Skin epidermis (tissue), 12 donors: ENCODE data around the gene LIMS4.
"Not testable (repeated sequence)": the region's sequence is repeated elsewhere in the genome, so short reads cannot be mapped to it uniquely, and the experiment has no call there.

ENCODE experiments used
- H3K27ac ChIP-seq, 21 experiments: fragments of 200-600 bp; sonication (generic) in 11 of 21; one replicate each; pipeline ENCODE4 v1.5.0; 2020; ENCODE audit warnings: mild to moderate bottlenecking in 3 of 21, inconsistent platforms in 2 of 21, moderate library complexity in 2 of 21
- H3K4me3 ChIP-seq, 7 experiments: fragments of 200-600 bp; sonication (generic) in 2 of 7; one replicate each; pipeline ENCODE4 v1.5.0; 2020; ENCODE audit warnings: inconsistent platforms in 2 of 7, mild to moderate bottlenecking in 2 of 7, moderate library complexity in 1 of 7

Gene LIMS4

GRCh38 chr2:110472171-110473058 is at the start of gene LIMS4:
LIMS4 (minus strand) TSS chr2:110472816; CDS start chr2:110472778, 38 bp downstream.
- not testable (repeated sequence) for H3K4me3 ChIP-seq, H3K27ac ChIP-seq

DNA sequence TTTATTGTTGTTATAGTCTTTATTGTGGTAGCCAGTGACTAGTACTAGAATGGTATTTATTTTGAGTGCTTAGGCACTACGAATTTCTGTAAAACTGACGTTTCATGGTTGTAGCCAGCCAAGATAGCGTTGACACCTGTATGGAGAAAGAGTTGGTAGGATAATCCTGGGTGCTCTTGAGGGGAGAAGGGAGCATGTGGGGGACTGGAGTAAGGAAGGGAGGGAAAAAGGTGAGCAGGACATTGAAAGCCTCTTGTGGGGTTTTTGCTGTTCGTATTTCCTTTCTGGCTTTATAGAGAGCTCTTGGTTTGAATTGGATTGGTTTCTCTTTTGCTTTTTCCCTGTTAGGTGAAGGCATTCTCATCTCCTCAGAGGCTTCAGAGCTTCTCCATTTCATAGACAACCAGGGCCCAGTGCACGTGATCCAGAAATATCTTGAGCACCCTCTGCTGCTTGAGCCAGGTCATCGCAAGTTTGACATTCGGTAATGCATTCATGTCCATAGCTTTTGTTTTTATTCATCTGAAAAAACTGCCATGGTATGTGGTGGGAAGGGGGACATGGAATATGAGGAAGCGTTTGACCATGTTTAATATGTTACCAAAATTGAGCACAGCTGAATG is 27.2 kb upstream of the LIMS4 start:
- not testable (repeated sequence) for H3K4me3 ChIP-seq, H3K27ac ChIP-seq

DNA sequence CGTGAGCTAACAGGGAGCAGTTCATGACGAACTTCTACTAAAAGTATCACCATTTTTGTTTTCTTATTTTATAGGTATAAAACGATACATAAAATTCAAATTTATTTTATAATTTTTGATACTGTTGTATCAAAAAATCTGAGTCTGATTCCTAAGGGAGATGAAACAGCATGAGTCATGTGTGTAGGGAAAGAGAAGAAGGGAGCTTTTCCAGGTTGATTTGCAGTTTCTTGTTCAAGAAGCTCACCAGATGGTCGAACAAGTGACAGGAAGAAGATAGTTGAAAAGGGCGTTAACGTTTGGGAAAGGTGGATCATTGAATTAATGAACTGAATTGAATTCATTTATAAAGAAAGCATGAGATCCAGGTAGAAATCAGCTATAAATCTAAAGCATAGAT is 23.4 kb upstream of the LIMS4 start:
- H3K27ac ChIP-seq, H3K4me3 ChIP-seq: not testable (repeated sequence)

GRCh38 chr2:110494488-110494887 is 21.9 kb upstream of the LIMS4 start:
- not testable (repeated sequence) for H3K27ac ChIP-seq, H3K4me3 ChIP-seq

DNA sequence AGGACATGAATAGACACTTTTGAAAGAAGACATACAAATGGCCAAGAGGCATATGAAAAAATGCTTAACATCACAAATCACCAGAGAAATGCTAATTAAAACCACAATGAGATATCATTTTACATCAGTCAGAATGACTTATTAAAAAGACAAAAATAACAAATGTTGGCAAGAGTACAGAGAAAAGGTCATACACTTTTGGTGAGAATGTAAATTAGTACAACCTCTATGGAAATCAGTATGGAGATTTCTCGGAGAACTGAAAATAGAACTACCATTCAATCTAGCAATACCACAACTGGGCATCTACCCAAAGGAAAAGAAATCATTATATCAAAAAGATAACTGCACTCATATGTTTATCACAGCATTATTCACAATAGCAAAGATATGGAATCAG is 16.4 kb upstream of the LIMS4 start:
- not testable (repeated sequence) for H3K27ac ChIP-seq, H3K4me3 ChIP-seq

GRCh38 chr2:110482697-110483096 is 10.1 kb upstream of the LIMS4 start:
- H3K4me3 ChIP-seq, H3K27ac ChIP-seq: not testable (repeated sequence)

DNA sequence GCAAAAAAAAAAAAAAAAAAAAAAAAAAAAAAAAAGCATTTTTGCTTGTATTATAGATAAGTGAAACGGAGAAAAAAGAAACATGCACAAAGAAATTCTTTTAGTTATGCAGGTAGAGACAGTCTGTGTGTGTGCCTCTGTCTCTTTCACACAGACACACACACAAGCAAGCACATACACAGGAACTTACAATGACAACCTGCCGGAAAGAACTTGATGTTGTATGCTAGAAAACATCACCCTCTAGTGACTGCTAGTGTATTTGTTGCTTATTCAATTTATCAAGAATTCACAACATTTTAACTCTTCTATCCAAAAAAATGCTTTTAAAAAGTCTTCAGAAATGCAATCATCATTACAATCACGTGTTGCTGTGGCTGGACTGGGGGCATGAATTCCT is 8.6 kb upstream of the LIMS4 start:
- H3K4me3 ChIP-seq, H3K27ac ChIP-seq: not testable (repeated sequence)

DNA sequence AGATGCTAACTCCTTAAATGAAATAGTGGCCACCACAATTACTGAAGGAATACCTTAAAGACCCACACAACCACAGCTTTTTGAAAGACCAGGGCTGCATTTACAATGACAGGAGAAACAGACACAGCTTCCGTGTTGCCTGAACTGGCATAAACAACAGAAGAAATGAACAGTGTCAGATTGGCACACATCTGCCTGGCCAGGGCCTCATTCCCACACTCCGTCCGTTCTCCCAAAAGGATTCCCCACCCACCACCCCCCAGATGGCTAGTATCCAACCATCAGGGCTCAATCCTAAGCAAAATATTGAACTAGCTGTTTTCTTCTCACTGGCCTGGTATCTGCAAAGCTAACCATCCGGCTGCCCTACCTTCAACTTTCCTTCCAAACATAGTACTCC is 7.5 kb upstream of the LIMS4 start:
- H3K4me3 ChIP-seq, H3K27ac ChIP-seq: not testable (repeated sequence)

DNA sequence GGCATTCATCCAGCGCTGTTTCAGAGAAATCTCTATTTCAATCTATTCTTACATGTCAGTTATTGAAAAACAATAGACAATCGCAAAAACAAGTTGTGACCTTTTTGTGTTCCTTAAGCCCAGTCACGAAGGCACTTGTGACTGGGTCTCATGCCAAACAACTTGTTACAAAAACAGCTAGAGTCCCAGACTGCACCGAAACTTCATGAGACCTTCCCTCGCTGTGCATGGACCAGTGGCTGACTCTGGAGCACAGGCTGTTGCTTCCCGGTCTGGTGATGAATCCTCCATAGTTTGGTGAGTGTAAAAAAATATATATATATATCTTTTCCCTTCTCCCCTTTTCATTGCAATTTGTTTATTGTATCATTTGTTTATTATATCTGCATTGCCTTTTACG is 4.8 kb upstream of the LIMS4 start:
- not testable (repeated sequence) for H3K27ac ChIP-seq, H3K4me3 ChIP-seq

DNA sequence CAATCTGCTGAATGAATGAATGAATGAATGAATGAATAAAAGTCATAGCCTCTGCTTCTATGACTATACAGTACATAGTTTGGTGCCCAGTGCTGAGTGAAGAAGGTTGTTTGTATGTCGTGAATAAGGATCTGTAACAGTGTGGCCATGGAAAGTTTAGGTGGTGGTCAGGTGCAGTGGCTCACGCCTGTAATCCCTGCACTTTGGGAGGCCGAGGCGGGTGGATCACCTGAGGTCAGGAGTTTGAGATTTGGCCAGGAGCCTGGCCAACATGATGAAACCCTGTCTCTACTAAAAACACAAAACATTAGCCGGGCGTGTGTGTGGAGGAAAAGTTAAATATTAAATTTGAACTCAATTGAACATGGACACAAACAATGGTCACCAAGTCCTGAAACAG is 4.3 kb upstream of the LIMS4 start:
- H3K27ac ChIP-seq, H3K4me3 ChIP-seq: not testable (repeated sequence)

GRCh38 chr2:110475627-110476359 is 3.2 kb upstream of the LIMS4 start:
- not testable (repeated sequence) for H3K4me3 ChIP-seq, H3K27ac ChIP-seq

DNA sequence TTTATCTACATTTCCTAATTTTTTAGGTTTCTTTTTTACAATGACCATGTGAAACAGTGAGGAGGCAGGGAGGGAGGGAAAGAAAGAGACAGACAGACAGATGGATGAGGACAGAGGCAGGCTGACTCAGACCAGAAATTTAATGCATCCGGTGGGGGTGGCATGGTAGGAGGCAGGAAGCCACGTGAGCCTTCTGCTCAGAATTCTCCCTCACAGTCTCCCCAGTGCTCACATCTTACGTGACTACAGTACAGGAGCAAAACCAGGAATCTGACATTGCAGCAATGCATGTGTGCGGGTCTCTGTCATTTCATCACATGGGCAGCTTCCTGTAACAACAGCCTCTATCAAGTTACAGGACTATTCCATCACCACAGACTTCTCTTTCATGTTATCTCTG is 2.3 kb upstream of the LIMS4 start:
- not testable (repeated sequence) for H3K4me3 ChIP-seq, H3K27ac ChIP-seq

DNA sequence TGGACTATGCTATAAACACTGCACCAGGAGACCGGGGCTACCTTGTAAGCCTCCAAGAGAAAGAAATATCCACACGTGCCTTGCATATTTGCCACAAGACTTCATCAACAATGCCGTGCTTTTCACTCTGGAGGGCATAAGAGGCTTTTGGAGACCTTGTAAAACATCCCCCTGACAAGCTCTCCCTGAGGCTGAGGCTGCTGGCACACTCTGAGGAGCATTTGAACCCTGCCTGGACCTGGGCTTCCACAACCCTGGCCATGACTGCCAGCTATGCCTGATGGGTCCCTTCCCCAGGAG is 393 bp upstream of the LIMS4 start:
- not testable (repeated sequence) for H3K27ac ChIP-seq, H3K4me3 ChIP-seq

- H3K4me3 ChIP-seq, H3K27ac ChIP-seq: not testable (repeated sequence)
These were observed 3.7 kb downstream of the LIMS4 start for GRCh38 chr2:110468921-110469320.

DNA sequence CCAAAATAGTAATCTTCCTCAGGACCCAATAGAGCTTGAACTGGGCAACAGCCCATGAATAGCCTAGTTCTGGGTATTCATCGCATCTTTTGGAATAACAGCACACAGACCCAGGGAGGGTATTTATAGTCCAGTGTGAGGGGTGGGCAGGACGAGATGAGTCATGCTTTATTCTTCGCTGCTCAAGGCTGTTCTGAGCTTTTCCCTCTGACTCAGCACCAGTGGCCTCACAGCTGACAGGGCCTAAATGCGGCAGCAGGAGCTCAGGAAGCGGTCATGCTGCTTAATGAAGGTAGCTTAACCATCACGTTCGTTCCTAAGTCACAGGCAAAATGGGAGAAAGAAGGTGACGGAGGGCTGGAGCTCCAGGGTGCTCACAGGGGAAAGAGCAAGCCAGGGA is 7.3 kb downstream of the LIMS4 start:
- not testable (repeated sequence) for H3K4me3 ChIP-seq, H3K27ac ChIP-seq

GRCh38 chr2:110462458-110462857 is 10.2 kb downstream of the LIMS4 start:
- not testable (repeated sequence) for H3K27ac ChIP-seq, H3K4me3 ChIP-seq

DNA sequence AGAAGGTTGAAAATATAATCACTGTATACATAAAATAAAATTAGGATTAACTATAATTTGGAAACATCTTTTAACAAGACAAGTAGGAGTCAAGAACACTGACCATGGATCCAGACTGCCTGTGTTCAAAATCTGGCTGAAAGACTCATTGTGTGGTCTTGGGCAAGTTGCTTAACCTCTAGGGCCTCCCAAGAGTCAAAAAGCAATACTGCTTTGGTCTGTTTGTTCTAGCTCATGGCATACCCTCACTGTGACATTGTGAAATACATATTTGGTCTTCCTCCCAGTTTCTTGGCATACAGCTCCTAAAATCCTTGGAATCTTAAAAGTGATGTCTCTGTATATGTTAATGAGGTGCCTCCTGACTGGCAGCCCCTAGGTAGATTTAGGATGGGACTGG is 12.3 kb downstream of the LIMS4 start:
- not testable (repeated sequence) for H3K27ac ChIP-seq, H3K4me3 ChIP-seq

DNA sequence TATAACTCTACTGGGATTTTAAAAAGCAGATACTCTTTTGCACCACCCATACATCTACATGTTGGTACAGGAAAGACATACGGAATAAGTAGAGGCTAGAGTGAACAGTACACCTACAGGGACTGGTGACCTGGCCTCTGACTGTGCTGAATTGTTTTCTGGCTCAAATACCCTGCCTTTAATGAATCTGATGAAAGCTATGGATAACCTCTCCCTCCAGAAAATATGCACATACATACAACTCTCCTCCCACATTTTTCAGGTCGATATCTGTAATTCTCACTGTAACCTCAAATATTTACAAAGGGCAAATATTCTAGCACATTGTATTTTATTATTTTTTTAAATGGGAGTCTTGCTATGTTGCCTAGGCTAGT is 15.4 kb downstream of the LIMS4 start:
- H3K4me3 ChIP-seq, H3K27ac ChIP-seq: not testable (repeated sequence)

DNA sequence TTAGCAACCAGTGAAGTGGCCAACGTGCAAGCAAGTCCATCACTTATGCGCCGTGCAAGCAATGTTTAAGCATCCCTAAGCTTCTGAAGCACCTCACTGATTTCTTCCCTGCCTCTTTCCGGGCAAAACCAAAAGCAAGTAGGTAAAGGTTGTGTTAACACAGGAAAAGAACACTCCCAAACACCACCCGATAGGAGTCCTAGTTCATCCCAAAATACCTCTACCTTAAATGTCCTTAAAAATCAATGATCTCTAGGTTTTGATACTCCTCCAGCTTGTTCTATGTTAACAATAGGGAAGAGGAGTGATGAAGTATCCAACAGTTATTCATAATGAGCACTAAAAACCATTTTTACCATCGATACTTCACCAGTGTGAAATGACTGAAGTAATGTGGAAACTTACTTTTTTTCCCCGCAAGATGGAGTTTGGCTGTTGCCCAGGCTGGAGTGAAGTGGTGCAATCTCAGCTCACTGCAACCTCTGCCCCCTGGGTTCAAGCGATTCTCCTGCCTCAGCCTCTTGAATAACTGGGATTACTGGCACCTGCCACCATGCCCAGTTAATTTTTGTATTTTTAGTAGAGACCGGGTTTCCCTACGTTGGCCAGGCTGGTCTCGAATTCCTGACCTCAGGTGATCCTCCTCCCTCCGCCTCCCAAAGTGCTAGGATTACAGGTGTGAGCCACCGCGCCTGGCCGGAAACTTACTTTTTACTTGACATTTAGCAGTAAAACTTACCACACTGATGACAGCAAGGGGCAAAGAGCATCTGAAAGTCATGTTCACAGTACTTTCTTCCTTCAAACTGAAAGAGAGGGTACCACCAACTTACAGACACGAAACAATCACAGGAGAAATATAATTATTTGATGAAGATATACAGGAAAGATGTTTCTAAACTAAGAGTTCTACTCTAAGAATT is 16.1 kb downstream of the LIMS4 start:
- not testable (repeated sequence) for H3K27ac ChIP-seq, H3K4me3 ChIP-seq

DNA sequence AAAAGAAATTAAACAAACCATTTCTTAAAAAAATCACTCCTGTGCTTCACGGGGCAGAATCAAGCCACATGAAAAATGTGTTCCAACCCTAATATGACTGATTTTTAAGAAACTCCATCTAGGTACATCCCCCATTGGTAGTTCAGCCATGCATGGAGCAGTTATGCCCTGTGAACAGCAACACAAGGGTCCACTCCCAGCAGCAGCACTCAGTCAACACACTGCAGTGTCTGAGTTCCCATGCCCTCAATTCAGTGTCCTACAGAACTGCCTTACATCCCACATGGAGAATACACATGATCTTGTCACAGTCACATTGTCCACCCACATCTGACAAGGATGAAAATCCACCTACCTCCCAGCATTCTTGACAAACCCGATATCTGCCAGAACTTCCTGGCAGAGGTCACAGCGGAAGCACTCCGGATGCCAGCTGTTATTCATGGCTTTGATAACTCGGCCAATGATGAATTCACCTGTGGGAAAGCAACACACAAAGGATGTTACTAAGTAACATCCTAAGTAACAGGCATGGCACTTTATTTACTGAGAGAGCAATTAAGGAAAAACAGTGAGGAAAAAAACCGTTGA is 17.4 kb downstream of the LIMS4 start:
- H3K4me3 ChIP-seq, H3K27ac ChIP-seq: not testable (repeated sequence)
